ENCODE data around the gene MUSTN1.

DNA sequence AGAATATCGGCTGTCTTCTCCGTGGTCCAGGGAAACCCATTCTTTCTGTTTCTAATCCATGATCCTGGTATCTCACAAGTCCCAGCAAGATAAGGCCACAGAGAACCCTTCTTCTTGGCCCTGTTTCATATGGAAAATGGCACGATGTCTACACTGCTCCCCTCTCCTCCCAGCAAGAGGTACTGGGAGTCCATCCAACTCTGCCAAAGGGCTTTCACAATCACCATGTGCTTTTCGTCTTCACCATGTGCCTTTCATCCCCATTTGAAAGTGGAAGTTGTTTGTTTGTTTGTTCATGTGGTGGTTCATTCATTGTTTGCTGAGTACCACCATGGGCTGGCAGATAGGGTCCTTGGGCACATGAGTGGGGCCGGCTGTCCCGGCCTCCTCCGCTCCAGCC is 34.7 kb downstream of the MUSTN1 start:
- TF ChIP-seq, protein P1, sequence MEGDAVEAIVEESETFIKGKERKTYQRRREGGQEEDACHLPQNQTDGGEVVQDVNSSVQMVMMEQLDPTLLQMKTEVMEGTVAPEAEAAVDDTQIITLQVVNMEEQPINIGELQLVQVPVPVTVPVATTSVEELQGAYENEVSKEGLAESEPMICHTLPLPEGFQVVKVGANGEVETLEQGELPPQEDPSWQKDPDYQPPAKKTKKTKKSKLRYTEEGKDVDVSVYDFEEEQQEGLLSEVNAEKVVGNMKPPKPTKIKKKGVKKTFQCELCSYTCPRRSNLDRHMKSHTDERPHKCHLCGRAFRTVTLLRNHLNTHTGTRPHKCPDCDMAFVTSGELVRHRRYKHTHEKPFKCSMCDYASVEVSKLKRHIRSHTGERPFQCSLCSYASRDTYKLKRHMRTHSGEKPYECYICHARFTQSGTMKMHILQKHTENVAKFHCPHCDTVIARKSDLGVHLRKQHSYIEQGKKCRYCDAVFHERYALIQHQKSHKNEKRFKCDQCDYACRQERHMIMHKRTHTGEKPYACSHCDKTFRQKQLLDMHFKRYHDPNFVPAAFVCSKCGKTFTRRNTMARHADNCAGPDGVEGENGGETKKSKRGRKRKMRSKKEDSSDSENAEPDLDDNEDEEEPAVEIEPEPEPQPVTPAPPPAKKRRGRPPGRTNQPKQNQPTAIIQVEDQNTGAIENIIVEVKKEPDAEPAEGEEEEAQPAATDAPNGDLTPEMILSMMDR (IDR thresholded peaks at IDR 0.05; ENCODE audit: poor library complexity) = no peak
- TF ChIP-seq EZH2 (IDR thresholded peaks at IDR 0.05; ENCODE audit: borderline replicate concordance) = no peak

Data from hepatocyte (in vitro differentiated cells).